ENCODE results near the gene RIC1.
A peak's percentile ranks its signal among the peaks of the same experiment; 100 is the strongest.
"Not testable (repeated sequence)": the region's sequence is repeated elsewhere in the genome, so short reads cannot be mapped to it uniquely, and the experiment has no call there.

The RIC1 gene

GRCh38 chr9:5670079-5670478 is 41.2 kb downstream of the RIC1 start:
- DNase-seq: no peak

GRCh38 chr9:5671711-5672353 is 42.9 kb downstream of the RIC1 start:
- DNase-seq: peak; percentile 24

- DNase-seq: not testable (repeated sequence)
Measured at GRCh38 chr9:5675046-5675445, 46.1 kb downstream of the RIC1 start.

GRCh38 chr9:5683591-5683990 is 54.7 kb downstream of the RIC1 start:
- DNase-seq: not testable (repeated sequence)

- DNase-seq: no peak
Measured at GRCh38 chr9:5684101-5684500, 55.2 kb downstream of the RIC1 start.

GRCh38 chr9:5688109-5688508 is 59.2 kb downstream of the RIC1 start:
- peak; percentile 15 for DNase-seq

- DNase-seq: no peak
Measured at GRCh38 chr9:5690278-5690677, 61.4 kb downstream of the RIC1 start.

- no peak for DNase-seq
Measured at GRCh38 chr9:5695860-5696259, 67.0 kb downstream of the RIC1 start.

- DNase-seq: no peak
Measured at GRCh38 chr9:5696884-5697283, 68.0 kb downstream of the RIC1 start.

- no peak for DNase-seq
Measured at GRCh38 chr9:5698004-5698403, 69.1 kb downstream of the RIC1 start.

GRCh38 chr9:5698810-5699556 is 70.1 kb downstream of the RIC1 start:
- DNase-seq: no peak

- DNase-seq: no peak
Measured at GRCh38 chr9:5708414-5708813, 79.5 kb downstream of the RIC1 start.

GRCh38 chr9:5712651-5713390 is 83.9 kb downstream of the RIC1 start:
- DNase-seq: peak; percentile 42

- DNase-seq: peak; percentile 68
Measured at GRCh38 chr9:5714501-5715401, 85.8 kb downstream of the RIC1 start.

- DNase-seq: no peak
Measured at GRCh38 chr9:5715548-5716127, 86.7 kb downstream of the RIC1 start.

- DNase-seq: not testable (repeated sequence)
Measured at GRCh38 chr9:5717434-5717833, 88.5 kb downstream of the RIC1 start.

GRCh38 chr9:5718296-5719032 is 89.6 kb downstream of the RIC1 start:
- peak; percentile 73 for DNase-seq

GRCh38 chr9:5719100-5719926 is 90.4 kb downstream of the RIC1 start:
- DNase-seq: peak; percentile 49

GRCh38 chr9:5720151-5720550 is 91.2 kb downstream of the RIC1 start:
- no peak for DNase-seq

Measured in fibroblast of skin of scalp (primary cell).